NK-92 treated with Interleukin-12 subunit alpha and Interleukin-12 subunit beta, amount 100 ng/mL, for 24 hours (cell line): ENCODE measurements around the gene APOL2.
"Not testable (repeated sequence)": the region's sequence is repeated elsewhere in the genome, so short reads cannot be mapped to it uniquely, and the experiment has no call there.

Experiments
- DNase-seq: peaks from one replicate; lab custom pipeline; 2025; lab: John Stamatoyannopoulos, UW

The APOL2 gene

DNA sequence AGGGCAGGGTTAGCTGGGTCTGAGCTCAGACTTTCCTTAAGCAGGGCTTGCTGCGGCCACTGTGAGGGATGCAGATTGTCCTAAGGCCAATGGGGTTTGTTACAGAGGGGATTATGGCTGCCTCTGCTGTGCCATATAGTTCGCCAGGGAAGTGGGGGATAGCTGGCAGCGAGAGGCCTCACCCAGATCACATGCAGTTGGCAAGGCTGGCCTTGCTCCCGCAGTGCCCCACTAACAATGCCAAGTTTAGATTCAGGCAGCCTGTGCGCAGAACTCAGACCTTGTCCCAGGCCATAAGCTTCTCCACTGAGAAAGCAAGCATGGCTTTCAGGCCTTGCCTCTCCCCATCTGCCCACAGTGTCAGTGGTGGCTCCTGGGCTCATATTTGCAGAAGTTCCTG is 4.7 kb upstream of the APOL2 start:
- no peak for DNase-seq

DNA sequence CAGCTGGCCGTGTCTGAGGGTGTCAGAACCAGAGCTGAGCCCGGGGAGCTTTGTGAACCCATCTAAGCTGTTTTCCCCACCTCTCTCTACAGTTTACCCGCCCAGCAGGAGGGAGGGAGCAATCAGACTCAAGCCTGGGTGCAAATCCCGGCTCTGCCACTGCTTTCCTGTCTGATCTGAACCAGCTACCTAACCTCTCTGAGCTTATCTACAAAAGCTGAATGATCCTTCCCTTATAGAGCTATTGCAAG is 252 bp downstream of the APOL2 start:
- no peak for DNase-seq

DNA sequence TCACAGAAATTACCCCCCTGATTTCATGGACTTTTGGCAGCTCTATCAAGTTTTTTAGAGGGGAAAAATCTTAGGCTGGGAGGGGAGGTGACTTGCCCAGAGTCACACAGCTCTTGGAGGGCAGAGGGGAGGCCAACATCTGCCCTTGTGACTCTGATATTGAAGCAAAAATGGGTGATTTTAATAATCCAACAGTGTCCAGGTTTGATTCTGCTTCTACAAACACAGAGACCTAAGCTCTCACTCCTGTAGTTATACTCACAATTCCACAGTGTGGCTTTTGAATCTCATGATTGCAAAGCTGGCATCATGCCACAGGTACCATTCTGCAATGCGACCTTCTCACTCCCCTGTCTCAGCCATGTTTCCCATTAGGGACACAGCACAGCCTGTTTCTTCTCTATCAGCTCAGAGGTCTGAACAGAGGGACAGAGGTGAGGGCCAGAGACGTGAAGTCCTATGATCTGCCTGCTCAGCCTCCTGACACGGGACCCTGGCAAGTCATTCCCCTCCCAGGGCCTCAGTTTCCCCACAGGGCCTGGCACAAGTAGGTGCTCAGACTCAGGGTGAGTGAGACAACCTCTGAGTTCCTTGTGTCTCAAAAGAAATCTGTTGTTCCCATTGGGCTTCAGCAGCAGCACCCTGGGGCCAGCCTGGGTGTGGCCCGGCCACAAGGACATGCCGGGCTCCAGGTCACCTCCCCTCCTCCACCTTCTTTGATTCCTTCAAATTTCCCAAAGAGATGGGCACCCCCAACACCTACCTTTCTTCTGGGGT is 766 bp downstream of the APOL2 start:
- DNase-seq: no peak

DNA sequence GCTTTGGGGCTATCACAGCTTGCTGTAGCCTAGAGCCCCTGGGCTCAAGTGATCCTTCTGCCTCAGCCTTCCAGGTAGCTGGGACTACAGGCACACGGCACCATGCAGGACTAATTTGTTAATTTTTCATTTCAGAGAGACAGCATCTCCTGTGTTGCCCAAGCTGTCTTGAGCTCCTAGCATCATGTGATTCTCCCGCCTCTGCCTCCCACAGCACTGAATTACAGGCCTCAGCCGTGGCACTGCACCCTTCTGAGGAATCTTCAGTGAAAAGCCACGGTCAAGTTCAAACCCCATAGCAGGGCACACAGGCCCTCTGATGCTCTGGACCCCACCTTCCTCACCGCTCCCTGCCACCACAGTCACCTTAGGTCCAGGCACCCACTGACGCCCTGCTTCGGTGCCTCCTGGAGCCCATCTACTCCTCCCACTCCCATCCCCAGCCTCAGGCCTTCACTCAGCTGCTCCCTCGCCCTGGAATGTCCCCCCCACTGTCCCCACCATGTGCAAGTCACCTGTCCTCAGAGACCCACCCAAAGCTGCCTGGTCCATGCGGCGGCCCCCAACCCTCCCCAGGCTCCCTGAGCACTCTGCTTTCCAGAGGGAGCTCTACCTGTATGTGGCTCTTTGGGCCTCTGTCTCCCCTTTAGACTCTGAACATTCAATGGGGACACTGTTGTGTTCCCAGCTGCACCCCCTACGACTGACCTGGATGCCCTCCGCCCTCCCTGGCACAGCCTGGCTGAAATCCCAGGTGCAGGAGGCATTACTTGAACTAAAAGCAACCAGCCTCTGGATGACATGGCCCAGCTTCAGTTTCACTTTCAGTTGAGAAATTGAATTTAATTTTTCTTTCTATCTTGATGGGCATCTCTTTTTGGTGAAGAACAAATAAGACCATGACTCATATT is 1.6 kb downstream of the APOL2 start:
- no peak for DNase-seq

DNA sequence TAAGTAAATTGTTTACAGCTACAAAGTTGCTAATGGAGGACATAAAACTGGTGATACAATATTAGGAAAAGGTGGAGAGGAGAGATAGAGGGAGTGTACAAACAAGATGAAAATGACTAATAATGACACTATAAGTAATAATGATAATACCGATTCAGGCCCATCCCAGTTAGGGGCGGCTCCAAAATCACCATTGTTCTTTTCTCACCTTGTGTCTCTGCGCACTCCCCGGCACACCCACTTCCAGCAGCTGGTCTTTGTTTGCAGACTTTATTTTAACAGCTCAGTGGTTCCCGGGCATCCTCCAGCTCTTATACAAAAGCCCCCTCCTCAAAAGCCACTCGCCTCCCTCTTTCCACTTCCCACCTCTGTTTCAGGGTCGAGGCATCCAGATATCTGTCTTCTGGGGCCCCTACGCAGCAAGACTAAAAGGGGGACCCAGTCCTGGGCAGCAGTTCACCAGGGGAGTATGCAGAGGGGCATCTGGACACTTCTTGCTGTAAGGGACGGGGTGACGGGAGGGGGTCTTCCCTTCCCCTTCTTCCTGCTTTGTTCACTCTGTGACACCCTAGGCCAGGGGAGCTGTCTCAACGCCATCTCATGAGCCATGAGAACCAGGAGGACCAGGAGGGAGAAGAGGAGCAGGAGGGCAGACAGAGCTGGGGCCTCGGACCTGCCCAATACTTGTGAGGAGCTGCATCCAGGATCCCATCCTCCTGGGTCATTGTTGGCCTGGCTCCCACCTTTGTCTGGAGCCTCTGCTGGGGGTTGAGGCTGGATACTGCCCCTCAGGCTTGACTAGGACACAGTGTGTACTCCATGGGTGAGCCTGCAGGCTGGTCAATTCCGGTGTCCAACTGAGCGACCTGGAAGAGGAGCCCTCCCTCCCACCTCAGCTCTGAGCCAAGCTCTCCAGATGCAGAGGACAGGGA is 2.7 kb downstream of the APOL2 start:
- no peak for DNase-seq

DNA sequence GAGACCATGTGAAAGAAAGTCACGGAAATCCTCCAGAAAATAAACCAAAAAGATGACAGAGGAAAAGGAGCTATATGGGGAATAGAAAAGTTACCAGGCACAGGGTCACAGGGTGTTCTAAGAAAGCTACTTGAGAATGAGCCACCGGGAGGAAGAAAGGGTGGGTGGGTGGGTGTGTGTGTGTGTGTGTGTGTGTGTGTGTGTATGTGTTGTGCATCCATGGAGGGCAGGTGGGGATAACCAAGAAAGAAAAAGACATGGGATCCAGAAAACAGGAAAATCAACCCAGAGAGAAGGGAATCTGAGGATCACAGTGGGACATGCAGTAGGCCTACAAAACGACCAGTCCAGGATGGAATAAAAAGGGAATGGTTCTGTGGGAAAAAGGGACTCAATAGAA is 3.7 kb downstream of the APOL2 start:
- DNase-seq: no peak

DNA sequence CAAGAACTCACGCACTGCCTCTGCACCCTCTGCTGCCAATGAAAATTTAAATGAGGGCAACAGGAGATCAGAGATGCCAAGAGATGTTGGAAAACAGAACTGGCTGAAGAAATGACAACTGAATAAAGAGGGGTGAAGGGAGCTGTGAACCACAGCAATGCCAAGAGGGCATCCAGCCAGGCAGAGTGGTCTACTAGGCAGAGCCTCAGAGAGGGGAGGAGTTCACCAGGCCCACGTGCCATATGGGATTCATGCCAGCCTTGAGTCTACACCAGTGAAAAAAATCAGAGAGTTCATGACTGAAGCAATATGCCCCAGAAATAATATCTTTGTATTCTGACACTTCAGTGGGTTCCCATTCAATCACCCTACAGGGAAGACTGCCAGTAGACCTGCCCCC is 4.4 kb downstream of the APOL2 start:
- no peak for DNase-seq

DNA sequence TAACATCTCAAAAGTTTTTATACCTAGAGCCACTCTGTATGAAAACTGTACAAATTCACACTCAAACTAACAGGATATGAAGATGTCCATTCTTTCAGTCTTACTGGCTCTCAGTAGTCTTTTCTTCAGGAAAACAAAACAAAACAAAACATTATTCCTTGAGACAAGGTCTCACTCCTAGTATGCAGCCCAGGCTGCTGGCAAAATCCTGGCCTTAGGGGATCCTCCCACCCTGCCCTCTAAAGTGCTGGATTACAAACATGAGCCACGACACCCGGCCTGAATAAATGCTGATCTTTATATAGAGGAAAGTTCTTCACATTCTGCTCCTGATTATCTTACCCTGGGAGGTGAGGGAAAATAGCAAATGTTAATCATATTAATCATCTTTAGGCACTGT is 5.1 kb downstream of the APOL2 start:
- DNase-seq: no peak

DNA sequence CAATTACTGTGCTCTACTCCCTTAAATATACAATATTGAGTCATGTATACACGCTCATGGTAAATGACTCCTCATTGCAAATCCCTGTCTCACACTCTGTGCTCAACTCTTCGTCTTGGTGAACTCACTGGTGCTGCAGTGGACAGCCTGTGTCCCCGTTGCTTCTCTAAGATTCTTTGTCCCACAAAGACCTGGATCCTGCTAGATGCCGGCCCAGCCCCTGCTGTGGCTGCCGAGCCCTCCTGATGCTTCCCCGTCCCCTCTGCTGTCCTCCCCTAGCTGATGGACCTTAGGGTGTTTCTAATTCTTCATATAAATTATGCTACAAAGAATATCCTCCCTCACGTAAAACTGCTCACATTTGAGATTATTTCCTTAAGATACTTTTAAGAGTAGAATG is 5.5 kb downstream of the APOL2 start:
- no peak for DNase-seq

DNA sequence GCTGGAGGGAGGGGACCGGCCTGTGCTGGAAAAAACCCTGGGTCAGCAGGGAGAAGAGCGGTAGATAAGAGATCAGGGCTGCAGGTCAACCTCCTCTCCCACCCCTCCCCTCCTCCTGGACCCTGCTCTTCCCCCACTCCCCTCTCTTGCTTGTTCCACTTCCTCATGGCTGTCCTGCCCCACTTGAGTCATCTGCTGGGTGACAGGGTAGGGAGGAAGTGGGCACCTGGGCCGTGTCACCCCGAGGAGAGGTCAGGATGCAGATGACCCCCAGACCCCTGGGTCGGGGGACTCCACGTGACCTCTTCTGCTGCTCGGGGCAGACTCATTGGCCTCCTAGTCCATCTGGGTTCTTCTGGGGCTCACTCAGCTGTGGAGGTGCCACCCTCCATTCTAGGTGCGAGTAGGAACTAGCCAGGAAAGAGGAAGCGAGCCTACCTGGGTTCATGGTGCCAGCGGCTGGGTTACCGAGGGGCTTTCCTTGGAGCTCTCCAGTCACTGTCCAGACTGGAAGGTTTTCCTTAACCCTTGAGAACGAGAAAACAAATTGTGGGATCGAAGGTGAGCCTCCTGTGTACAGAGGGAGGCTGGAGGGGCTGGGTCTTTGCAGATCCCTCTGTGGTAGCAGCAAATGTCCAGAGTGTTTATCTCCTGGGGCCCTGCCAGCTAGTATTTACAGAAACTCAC is 6.5 kb downstream of the APOL2 start:
- DNase-seq: no peak

DNA sequence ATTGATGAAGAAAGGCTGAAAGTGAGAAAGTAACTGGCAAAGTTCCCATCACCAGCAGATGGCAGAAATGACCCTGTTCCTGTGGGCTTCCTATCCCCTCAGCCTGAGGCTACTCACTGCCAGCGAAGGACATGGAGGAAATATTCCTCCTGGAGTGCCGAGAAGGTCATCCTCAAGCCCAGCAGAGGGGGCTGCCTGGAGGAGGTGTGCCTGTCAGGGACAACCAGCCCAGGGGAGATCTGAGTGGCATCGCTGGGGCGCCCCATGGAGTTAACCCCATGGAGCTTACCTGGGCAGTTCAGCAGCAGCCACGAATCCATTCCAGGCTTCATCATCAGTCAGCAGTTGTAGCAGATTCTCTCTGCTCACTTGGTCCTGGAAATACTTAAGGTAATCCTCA is 8.3 kb downstream of the APOL2 start:
- DNase-seq: not testable (repeated sequence)

DNA sequence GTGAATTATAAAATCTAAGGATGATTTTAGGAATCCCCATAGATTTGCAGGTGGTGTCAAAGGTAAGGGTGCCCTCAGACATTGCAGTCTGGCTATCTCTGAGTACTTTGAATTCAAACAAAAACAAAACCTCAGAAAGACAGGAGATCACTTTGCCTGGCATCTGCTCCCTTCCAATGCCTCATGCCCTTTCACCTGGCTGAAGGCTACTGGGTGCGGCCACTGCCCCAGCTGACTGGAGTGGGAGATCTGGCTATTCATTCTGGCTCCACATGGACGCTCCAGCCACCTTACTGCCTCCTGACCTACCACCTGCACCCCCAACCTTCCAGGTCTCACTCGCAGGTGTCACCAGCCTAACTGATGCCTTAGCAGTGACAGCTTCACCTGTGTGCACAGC is 9.7 kb downstream of the APOL2 start:
- not testable (repeated sequence) for DNase-seq

DNA sequence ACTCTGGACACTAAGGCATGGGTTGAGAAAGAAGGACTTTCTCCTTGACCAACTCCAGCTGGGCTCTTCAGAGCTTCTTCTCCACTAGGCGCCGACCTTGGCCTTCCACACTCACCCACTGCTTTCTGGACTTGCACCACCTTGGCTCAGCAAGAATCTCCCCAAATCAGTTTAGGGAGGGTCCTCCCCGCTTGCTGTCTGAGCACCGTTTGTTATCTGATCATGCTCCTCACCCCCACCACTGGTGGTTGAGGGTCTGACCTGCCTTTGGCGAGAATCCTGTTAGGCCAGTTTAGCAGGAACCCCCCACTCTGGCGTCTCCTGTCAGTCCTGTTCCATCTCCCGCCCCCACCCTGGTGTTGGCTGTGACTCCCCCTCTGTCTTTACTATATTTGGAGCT is 10.4 kb downstream of the APOL2 start:
- no peak for DNase-seq

DNA sequence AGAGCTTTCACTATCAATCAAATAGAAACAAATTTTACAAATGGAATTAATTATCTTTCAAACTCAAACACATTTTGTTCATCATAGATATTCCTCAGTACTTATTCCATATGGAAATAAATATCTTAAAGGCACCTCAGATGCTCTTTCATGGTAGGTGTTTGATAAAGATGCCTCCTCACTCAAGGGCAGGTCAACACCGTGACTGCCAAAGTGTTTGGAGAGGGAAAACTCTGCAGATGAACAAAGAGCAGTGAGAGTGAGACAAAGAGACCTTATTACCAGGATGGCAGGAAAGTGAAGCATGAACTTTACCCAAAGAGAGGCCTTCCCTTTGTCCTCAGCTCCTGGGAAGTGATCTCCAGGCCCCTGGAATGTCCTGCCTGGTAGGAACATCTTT is 11.0 kb downstream of the APOL2 start:
- not testable (repeated sequence) for DNase-seq

DNA sequence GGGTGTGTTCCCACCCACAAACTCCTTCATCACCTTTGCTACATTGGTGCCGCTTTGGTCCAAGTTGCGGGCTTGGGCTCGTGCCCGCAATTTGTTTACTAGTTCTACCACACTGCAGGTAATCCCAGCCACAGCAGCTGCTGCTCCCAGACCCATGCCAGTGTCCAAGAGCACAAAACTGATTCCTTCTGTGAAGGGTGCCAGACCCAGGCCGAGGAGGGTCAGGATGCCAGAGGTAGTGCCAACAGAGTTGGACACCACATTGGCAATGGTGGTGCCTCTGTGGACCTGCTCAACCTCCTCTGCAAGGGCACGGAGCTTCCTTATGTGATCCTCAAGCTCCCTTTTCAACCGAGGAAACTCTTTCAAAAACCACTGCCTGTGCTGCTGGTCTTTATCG is 11.5 kb downstream of the APOL2 start:
- DNase-seq: no peak

DNA sequence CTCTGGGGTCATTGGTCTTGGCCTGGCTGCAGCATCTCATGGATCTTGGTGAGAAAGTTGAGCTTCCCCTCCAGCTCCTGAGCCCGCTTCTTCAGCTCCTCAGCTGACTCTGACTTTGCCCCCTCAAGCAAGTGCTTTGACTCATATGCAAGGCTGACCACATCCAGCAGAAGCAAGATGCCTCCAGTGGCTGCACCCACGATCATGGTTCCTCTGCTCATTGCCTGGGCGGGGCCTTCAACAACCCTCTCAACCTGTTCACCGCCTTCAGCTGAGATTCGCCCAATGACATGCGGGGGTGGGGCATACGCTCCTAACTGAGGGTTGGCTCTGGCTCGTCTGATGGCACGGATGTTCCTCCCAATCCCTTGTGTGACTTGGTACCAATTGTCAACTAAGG is 11.9 kb downstream of the APOL2 start:
- DNase-seq: no peak

DNA sequence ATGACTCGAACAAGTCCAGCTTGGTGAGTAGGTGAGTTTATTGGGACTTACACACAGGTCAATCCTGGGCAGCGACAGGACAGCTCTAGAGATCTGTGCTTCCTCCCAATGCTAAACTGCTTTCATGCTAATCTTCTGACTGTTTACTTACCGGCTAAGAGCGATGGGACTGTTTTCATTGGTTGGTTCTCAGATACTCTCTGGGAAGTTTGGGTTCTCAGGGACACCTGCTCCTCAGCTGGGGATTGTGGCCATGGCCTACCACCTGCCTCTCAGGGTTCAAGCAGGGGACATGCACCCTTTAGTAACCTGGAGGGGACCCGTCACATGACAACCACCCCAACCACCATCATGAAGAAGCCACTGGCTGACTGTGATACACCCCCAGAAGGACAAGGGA is 13.1 kb downstream of the APOL2 start:
- no peak for DNase-seq

DNA sequence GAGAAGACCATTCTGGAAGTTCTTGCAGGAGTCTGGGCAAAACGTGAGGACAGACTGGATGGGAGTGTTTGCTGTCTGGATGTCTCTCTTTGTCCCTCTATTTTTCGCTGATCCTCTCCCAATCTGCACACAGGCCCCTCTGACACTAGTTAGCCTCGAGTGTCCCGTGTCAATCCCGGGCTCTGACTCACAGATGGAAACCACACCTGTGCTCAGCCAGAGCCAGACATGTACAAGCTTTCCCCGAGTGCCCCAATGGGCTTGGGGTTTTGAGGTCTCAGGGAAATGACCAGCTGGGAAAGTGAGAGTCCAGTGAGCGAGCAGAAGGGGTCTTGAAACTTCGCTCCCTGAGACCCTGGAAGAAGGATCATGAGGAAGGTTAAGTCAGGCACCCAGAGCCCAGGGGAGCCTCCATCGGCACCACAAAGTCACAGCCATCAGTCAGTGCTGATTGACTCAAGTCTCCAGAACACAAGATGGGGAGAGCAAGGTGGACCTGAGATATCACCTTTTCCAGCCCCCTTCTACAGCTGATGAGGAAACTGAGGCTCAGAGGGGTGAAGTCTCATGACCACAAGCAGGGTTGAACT is 13.9 kb downstream of the APOL2 start:
- no peak for DNase-seq

DNA sequence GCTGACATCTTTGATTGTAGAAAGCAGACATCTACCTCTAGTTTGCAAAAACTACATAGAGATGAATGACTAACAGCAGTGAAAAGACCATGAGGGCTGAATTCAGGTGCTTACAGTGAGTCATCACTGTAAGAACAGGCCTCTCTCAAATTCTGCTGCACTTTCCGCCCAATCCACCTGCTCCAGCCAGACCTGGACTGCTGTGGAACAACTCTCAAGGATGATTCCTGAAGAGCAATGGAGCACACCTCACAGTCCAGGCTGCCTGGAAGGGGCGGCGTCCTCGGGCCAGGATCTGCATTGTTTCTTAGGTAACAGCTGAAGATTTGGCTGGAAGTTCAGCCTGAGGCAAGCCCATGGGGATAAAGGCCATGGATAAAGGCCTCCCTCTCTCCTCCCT is 15.1 kb downstream of the APOL2 start:
- no peak for DNase-seq

DNA sequence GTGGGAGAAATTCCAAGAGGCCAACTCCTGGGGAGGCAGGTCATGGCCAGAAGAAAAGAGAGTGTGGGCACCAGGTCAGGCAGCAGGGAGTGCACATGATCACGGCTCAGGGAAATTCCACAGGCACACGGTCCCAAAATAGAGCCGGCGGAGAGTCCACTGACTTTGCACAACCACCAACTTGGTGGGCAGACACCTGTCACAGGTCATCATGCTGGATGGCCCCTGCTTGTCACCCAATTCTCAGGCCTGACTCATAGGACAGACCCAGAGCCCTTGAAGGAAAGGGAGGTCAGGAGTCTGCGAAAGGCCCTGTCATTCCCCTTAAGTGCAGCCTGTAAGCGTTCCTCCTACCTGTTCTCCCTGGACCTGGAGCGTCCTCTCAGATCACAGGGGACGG is 15.8 kb downstream of the APOL2 start:
- DNase-seq: no peak

DNA sequence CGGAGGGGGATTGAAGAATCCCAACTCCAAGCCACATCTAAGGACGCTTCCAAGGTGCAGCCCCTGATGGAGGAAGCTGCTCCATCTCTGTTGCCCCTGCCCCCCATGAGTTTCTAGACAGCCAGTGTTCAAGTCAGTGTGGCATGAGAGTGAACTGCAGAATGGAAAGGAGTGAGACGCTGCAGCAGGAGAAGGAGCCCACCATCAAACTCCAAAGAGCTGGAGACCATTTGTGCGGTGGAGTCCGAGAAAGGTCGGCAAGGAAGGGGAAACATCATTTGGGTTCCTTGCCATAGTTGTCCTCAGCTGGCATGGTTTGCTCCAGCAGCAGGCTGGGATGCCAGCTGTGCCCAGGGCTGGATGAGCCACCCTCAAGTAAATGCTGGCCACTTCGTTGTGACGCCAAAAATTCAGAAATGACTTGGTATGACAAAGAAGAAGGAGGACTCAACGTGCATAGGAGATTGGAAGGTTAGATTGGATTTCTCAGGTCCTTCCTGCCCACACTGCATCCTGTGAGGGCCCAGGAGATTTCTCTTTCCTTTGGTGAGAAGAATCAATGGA is 16.4 kb downstream of the APOL2 start:
- no peak for DNase-seq
